HL-60 (cell line): ENCODE data around the gene TBR1.

Source experiments
- DNase-seq, 2 experiments: peaks; one replicate each; pipeline ENCODE4 v3.0.0-alpha.2; 2010 to 2020; ENCODE audit warnings: low read depth in 1 of 2, low spot score in 1 of 2
- H3K27ac ChIP-seq: fragments of 250-450 bp; sonication (Bioruptor Pico); replicated peaks from 2 replicates; pipeline ENCODE4 v1.5.1; 2020; ENCODE audit warnings: mild to moderate bottlenecking, moderate library complexity
- H3K27me3 ChIP-seq: fragments of 250-450 bp; sonication (Bioruptor Pico); 2 replicates; pipeline ENCODE4 v1.5.1; 2021; ENCODE audit warnings: mild to moderate bottlenecking, moderate library complexity; ENCODE audit not compliant: insufficient read depth, poor library complexity, severe bottlenecking
- H3K4me3 ChIP-seq: replicated peaks from 2 replicates; pipeline ENCODE4 v1.5.1; 2011; ENCODE audit warnings: mild to moderate bottlenecking, control low read depth, low read length; ENCODE audit not compliant: insufficient read depth
- GABPA ChIP-seq: IDR thresholded peaks from 2 replicates; pipeline ENCODE4 v1.6.1; 2012; ENCODE audit warnings: low read depth
- POLR2AphosphoS5 ChIP-seq: IDR thresholded peaks from 2 replicates; pipeline ENCODE4 v1.6.1; 2012; ENCODE audit warnings: low read depth
- REST ChIP-seq: IDR thresholded peaks from 2 replicates; pipeline ENCODE4 v1.6.1; 2012; ENCODE audit warnings: low read depth; ENCODE audit not compliant: insufficient replicate concordance
- SPI1 ChIP-seq: IDR thresholded peaks from 2 replicates; pipeline ENCODE4 v1.6.1; 2012; ENCODE audit warnings: low read depth, mild to moderate bottlenecking, borderline replicate concordance
- TF ChIP-seq, protein P1 (sequence below): IDR thresholded peaks from one replicate; pipeline ENCODE4 v1.5.1; 2011; ENCODE audit warnings: low read length, control low read depth, inconsistent platforms; ENCODE audit not compliant: insufficient read depth

Gene TBR1

GRCh38 chr2:161430386-161430785 lies 14.3 kb downstream of the TBR1 start:
- DNase-seq, result no peak
- TF ChIP-seq POLR2AphosphoS5 (no peak), SPI1 (no peak), REST (no peak), GABPA (no peak)
- TF ChIP-seq, protein P1, sequence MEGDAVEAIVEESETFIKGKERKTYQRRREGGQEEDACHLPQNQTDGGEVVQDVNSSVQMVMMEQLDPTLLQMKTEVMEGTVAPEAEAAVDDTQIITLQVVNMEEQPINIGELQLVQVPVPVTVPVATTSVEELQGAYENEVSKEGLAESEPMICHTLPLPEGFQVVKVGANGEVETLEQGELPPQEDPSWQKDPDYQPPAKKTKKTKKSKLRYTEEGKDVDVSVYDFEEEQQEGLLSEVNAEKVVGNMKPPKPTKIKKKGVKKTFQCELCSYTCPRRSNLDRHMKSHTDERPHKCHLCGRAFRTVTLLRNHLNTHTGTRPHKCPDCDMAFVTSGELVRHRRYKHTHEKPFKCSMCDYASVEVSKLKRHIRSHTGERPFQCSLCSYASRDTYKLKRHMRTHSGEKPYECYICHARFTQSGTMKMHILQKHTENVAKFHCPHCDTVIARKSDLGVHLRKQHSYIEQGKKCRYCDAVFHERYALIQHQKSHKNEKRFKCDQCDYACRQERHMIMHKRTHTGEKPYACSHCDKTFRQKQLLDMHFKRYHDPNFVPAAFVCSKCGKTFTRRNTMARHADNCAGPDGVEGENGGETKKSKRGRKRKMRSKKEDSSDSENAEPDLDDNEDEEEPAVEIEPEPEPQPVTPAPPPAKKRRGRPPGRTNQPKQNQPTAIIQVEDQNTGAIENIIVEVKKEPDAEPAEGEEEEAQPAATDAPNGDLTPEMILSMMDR, result no peak
- Histone ChIP-seq H3K4me3 (no peak overlapping the region), H3K27me3 (peaks cover 43% of the 10 kb centered on the region), H3K27ac (no peak overlapping the region)

DNA sequence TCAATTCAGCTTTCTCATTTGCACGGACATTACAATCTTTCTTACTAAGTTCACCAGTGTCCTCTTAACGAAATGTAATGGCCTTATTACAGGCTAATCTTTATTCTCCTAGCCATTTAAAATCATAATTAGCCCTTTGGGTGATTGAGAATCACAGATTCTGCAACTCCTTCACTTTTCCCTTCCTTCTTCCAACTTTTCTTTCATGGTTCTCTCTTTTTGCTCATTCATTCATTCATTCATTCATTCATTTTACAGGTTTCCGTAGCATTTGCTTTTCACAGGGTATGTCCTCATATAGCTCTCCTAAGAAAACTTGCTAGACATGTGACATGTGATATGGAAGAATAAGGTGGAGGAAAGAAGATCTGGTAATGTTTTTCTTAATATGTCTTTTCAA lies 16.0 kb downstream of the TBR1 start:
- no peak for DNase-seq
- TF ChIP-seq POLR2AphosphoS5 (no peak), SPI1 (no peak)
- Histone ChIP-seq H3K27me3 (peaks cover 28% of the 10 kb centered on the region), H3K27ac (no peak overlapping the region), H3K4me3 (no peak overlapping the region)

- TF ChIP-seq REST (no peak), POLR2AphosphoS5 (no peak), SPI1 (no peak), GABPA (no peak)
- TF ChIP-seq, protein P1, result no peak
- H3K27ac ChIP-seq, result no peak overlapping the region
- no peak for DNase-seq
- H3K27me3 ChIP-seq, result peaks cover 11% of the 10 kb centered on the region
- H3K4me3 ChIP-seq, result no peak overlapping the region
Observed at GRCh38 chr2:161434118-161434517, 18.0 kb downstream of the TBR1 start.

DNA sequence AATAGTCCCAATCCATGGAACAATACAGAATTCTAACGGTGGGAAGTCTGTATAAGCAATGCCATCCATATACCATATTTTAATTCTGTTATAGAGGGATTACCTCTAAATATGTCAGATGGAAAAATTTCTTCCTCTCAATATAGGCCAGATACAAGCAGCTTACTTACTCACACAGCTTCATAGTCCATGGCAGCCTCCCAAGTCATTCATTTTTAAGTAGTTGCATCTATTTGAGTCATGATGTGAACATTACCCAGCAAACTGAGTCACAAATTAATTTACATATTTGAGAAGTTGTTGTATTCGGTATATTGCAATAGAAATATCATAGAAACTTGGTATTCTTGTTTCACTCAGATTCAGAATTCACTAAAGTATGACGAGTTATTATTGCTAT lies 20.3 kb downstream of the TBR1 start:
- Histone ChIP-seq H3K27me3 (peaks cover 5% of the 10 kb centered on the region), H3K4me3 (no peak overlapping the region), H3K27ac (no peak overlapping the region)
- TF ChIP-seq SPI1, result no peak
- DNase-seq, result no peak

- no peak for TF ChIP-seq SPI1
- no peak for TF ChIP-seq REST
- no peak for TF ChIP-seq POLR2AphosphoS5
- TF ChIP-seq, protein P1, result no peak
- no peak for TF ChIP-seq GABPA
- no peak overlapping the region for H3K4me3 ChIP-seq
- H3K27me3 ChIP-seq, result no peaks in the 10 kb centered on the region
- H3K27ac ChIP-seq, result no peak overlapping the region
- no peak for DNase-seq
Observed at GRCh38 chr2:161438598-161438997, 22.5 kb downstream of the TBR1 start.
